Forelimb muscle (tissue), 1 donor: ENCODE results near the gene DPYSL4. TPM values are rescaled to one million over a fixed set of nuclear protein-coding genes. Genes with fewer than 3 reads are reported as not detected.

Source experiments
- DNase-seq: peaks from one replicate; pipeline ENCODE4 v3.0.0-alpha.2; 2013; ENCODE audit warnings: low read depth
- polyA plus RNA-seq: library from polyadenylated mRNA; unstranded; fragments of 120-200 nt; gene quantifications from one replicate; pipeline ENCODE4 v1.2.1, GENCODE V29; 2013; ENCODE audit not compliant: insufficient read length

DPYSL4 gene
- polyA plus RNA-seq, 1 donor: 1.3 TPM

DNA sequence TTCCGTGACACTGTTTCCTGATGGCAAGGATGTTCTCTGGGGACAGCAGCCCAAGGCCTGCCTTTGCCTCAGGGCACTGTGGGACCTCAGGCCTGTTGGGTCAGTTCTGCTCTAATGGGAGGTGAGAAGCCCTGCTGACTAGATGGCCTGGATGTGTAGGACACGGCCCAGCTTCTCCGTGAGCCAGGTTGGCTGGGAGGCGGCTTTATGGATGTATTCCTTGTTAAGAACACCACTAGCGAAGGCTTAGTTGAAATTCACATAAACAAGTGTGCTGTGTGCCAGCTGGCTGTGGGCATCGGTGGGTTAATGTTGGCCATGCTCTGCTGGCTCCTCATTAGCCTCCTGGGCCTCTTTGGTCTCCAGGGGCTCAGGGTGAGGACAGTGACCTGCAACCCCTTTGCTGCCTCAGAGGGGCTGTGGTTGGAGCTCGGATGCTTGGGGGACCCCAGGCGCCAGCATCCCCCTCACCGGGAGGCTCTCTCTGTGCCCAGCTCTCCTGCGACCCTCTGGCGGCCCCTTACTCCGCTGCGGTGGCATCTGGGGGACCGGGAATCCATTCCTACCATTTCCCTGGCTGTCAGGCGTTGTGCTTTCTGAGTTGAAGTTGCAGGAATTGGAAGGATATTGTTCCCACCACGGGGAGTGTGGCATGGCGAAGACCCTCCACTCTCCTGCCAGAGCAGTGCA lies 22.8 kb upstream of the DPYSL4 start:
- DNase-seq: no peak

DNA sequence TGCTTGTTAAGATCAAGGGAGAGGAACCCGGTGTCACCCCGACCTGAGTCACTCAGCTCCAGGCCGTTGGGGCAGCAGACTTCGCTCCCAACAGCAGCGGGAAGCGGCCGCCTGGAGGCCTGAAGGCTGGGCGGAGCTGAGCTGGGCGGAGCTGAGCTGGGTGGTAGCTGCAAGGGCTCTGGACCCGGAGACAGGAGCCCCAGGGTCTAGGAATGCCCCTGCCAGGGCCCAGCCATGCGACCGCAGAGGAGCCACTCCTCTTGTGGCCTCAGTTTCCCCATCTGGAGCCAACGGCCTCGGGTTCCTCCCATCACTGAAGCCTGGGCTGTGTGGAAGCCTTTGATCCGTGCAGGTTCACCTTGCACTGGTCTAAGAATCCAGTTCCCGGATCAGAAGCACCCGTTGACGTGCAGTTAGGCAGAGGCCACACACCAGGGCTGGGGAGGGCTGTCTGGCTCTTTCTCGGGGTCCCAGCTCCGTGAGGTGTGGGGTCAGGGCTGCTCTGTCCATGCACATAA lies 21.9 kb upstream of the DPYSL4 start:
- DNase-seq: no peak

DNA sequence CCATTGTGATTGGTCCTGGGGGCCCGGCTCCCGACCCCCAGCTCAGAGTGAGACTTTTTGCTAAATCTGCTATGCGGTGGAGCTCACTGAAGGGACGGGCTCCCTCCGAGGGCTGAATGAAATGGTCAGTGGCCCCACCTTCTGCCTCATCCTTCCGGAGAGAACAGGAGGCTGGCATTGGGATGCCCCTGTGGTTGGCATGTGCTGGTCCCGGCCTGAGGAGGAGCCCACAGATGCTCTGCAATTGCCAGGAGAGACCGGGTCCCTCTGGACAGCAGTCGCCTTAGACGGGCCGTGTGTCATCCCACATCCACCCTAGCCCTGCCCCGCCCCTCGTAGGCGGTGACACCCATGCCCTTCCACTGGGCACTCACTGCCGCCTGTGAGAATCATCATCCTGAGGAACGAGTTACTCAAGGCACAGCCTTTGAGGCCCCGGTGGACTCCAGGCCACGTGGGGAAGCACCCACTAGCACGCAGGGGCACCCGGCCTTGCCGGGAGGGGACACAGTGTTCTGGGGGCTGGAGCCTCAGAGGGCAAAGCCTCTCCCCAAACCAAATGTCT lies 21.2 kb upstream of the DPYSL4 start:
- DNase-seq: no peak

DNA sequence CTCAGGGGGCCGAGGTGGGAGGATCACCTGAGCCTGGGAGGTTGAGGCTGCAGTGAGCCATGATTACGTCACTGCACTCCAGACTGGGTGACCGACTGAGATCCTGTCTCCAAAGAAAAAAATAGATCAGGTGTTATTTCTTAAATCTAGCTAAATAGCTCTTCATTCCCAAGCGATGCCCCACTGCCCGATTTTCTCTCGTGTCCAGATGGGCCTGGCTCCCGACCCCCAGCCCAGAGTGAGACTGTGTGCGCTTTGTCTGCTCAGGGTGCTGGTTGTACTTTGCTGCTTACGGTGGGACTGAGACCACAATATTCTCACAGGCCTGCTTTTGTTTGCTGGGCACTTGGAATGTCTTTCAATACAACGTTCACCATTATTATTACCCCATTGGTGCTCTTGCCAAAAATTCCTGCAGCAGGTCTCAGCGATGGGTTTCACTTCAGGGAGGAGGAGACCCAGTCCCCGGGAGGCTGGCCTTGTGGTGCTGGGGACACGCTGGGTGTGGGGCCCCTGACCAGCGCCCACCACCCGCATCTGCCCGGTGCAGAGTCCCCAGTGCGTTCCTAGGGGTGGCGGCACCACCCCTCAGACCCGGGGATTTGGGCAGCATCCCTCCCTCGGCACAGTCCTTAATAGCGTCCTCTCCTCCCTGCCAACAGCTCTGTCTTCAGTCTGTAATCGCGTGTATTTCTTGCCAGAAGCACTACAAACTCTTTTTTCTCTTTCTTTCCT lies 20.4 kb upstream of the DPYSL4 start:
- no peak for DNase-seq

DNA sequence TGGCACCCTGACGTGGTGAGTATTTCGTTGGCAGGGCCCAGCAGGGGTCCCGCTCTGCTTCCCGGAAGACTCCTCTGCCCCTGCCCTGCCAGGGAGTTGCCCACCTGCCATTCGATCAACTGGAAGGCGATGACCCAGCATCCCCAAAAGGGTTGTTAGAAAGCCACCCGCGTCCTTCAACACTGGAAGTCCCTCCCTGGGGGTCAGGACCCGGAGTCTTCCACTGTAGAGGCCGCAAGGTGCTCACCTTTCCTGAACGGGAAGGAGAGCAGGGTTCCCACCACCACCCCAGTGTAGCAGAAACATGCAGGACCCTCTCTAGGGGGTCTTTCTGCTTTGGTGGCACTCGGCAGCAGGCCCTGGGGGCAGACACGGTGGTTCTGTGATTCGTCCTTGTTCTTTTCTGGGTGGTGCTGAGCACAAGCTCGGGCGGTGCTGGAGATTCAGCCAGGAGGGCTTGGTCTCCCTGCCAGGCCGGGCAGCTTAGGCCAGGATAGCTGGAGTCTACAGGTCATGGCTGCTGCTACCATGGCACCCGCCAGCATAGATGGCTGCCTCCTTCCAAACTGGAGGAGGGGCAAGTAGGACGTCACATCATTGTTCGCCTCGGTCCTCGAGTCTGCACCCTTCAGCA lies 19.6 kb upstream of the DPYSL4 start:
- DNase-seq: no peak

DNA sequence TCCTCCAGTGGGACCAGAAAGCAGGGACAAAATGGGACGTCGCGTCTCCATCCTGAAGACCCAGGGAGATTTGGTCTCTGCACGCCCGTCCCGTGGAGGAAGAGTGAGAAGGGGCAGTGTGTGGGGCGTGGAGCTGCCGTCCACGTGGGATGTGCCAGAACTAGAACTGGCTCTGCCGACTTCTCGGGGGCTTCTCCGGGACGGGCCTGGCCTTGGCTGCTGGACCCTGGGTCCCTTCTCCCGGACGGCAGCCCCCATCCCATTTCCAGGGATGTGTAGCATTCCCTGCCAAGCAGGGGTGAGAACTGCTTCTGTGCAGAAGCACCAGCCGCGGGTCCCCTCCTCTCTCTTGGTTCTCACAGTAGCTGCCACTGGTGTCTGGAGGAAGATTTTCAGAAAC lies 18.8 kb upstream of the DPYSL4 start:
- DNase-seq: no peak

DNA sequence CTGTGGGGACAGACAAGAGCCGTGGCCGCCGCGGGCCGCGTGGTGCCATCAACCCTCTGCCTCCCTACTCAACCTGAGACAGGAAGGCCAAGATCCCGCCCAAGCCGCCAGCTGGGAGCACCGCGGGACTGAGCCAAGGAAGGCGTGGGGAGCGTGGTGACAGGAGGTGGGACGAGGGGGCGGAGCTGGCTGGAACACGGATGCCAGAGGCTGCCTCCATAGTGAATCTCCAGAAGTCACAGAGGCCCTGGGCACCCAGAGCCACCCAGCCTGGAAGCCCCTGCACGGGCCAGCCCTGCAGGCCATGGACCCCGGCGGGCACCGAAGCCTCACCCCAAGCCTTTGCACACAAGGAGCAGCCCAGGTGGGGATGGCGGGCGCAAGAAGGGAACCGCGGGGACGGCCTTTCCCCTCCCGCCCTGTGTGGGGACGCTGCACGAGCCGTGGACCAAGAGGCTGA lies 18.1 kb upstream of the DPYSL4 start:
- DNase-seq: no peak

DNA sequence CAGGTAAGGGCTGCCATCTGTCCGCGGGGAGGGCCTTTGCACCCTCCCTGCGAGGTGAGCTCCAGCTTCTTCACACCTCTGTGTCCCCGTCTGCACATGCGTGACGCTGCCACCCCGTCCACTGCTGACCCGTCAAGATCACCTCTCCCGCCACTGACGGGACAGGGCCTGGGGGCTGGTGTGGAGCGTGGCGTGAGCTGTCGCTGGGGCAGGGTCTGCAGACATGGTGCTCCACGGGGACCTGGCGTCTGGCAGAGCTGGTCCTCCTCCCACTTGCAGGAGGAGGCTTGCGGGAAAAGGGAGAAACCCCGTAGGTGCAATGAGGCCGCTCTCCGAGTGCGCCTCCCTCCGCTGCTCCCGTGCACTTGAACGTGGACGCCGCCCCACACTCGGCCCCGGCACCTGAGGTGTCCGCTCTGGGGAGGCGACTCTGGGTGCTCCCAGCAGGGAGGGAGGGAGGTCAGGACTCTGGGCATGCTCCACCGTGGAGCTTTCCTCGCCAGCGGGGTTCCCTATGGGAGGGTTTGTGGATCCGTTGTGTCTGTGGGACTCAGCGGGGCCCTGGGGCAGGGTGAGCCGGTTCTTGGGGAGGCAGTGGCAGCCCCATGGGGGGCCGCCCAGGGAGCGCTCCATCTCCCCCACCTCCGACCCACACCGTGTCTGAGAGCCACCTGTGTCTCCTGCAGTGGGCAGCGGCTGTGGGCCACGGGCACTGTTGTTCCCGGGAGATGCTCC lies 17.6 kb upstream of the DPYSL4 start:
- no peak for DNase-seq

DNA sequence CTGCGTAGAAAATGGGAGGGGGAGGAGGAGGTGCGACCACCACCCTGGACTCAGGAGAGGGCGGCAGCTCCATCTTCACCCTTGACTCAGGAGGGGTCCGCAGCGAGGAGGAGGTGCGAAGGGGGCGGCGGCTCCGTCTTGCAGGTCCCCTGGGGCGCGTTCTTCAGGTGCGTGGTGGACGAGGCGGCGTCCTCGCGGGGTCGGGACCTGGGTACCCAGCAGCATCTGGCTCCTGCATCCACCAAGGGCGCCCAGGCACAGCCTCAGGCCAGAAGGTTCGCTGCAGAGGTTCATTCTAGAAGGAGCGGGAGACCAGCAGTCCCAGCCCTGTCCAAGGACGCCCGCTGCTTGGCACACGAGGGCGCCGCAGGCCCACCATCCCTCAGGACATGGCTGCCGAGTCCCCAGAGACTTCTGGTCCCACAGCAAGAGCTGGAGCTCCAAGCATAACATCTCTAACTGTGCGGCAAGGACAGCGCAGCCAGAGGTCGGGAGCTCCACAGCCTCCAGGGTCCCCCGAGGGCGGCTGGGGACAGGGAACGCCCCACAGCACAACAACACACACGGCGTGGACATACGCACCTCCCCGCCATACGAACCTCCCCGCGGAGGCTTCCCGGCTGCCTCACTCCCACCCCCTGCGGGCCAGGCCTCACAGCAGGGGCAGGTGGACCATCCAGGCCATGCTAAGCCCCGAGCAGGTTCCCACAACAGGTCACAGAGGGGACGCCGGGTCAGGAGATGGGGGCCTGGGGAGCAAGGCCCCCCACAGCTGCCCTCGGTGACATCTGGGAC lies 16.8 kb upstream of the DPYSL4 start:
- DNase-seq: no peak

DNA sequence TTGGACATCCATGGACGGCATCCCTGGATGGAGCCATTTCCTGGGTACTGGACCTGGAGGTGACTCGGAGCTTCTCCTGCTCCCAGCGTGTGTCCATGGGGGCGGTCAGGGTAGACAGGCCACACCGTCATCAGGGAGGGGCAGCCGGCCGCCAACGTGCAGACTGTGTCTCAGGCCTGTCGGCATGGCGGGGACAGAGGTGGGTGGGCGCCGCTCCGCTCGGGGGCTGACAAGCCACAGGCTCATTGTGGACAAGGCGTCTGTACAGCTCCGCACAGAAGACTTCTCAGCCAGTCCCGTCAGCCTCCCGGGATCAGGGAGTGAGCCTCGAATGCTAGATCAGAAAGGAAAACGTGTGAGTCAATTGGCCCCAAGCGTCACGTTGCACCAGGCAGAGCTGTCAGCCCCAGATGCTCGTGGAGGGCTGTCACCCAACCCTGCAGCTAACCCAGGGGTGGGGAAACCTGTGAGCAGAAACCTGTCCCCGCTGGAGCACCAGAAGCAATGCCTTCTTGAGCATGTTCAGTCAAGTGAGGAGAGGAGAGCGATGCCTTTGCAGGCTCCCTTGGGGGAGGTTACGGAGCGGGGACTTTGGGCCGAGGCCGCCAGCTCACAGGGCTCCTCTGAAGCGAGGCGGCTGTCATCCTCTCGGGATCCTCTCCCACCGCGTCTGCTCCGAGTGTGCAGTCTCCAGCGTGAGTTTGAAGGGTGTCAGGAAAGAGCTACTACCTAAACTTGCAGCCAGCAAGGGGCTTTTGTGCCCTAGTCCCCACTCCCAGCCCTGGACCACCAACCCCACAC lies 16.0 kb upstream of the DPYSL4 start:
- DNase-seq: no peak

DNA sequence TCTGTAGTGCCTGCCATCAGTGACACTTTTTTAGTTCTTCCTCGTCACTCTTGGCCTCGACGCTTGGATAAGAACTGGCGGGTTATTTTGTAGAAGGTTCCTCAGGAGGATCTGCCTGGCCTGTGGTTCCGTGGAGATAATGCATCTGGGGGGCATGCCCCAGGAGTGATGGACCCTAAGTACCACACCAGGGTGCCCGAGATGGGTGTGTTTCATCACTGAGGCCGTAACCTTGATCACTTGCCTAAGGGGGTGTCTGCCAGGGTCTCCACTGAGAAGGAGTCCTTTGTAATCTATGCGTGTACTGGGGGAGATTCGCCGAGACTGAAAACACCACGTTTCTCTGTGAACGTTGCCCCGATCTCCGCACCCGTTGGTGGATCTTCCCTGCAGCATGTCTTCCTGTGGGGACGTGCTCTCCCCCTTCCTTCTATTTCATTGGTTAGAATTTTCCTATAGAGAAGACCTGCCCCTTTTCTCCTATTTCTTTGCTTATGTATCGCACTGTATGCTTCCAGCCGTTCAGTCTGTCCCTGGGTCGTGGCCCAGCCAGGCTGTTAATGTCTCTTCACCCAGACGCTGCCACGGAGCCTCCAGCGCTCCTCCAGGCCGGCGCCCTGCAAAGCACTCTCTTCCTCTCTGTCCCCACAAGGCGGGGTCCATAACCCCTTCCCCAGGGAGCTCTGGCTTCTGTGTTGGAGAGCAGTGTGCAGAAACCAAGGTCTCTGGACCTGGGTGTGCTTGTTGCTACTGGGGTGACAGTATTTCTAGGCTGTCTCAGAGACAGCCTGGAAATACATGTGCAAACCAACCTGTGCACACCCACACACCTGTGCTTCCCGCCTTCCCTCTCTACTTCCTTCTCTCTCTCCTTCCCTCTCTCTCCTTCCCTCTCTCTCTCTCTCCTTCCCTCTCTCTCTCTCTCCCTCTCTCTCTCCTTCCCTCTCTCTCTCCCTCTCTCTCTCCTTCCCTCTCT lies 14.4 kb upstream of the DPYSL4 start:
- no peak for DNase-seq

DNA sequence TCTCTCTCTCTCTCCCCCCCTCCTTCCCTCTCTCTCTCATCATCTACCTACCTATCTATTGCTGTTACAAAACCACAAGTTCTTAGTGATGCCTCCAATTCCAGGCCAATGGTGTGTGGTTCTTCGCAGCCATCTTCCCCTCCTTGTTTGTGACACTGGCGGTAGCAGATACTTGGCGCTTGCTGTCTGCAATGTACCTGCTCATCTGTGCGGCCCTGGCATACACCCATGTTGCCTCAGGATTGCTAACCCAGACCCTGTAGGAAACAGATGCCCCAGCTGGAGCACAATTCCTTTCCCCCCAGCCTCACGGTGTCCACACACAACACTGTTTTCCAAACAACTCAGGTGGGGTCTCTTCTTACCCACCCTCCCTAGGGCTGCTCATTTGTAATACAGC lies 13.6 kb upstream of the DPYSL4 start:
- no peak for DNase-seq

DNA sequence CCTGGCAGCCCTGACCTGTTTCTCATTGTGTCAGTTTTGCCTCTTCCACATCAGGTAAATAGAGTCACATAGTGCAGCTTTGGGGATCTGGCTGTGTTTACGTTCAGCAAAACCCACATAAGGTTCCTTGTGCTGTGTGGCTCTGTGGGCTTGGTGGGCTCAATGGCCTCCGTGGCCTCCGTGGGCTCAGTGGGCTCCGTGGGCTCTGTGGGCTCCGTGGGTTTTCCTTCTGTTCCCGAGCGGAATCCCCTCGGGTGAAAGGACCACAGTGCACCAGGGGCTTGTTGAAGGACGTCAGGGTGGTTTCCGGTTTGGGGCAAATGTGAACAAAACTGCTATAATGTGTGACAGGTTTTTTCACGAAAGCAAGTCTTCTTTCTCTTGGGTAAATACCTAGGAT lies 12.5 kb upstream of the DPYSL4 start:
- no peak for DNase-seq

DNA sequence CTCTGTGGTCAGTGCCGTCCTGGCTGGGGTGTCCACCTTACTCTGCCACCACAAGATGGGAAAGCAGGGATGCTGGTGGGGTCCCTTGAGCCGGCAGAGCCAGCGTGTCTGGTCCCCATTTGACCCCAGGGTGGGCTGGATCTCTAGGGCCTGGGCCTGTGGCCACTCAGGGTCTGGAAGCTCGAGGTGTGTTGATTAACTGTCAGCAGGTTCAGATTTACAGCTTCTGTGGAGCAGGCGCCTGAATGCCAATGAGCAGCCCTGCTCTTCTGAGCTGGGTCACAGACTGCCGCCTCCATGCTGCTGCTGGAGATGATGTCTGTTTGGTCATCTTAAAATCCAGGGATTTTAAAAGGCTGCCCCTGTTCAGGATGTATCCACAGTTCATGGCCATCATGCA lies 11.3 kb upstream of the DPYSL4 start:
- no peak for DNase-seq

DNA sequence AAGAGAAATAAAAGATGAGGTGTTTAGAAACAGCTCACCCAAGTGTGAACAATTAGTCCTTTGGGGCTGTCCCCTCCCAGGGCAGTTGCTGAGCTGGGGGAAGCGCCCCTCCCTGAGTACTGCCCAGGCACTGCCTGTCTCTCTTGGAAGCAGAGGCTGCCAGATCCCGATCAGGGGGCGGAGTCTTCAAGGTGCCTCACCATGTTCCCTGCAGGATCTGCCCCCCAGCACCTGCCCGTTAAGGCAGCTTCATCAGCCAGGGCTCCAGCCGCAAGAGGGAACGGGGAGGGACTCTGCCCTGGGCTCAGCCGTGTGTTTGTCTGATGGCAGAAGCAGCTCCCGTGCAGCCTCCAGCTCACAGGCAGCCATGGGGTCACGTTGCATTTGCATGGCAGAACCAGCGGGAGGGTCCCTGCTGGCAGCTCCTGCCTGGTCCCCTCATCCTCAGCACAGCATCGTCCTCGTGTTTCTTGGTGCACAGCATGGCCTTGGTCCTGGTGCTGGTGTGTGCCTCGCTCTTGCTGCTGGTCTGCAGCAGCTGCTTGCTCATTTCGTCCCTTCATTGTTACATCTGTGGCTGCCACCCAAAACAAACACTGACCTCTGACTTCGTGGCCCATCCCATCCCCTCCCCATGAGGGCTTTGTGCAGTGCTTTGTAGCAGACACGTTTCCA lies 10.7 kb upstream of the DPYSL4 start:
- no peak for DNase-seq

DNA sequence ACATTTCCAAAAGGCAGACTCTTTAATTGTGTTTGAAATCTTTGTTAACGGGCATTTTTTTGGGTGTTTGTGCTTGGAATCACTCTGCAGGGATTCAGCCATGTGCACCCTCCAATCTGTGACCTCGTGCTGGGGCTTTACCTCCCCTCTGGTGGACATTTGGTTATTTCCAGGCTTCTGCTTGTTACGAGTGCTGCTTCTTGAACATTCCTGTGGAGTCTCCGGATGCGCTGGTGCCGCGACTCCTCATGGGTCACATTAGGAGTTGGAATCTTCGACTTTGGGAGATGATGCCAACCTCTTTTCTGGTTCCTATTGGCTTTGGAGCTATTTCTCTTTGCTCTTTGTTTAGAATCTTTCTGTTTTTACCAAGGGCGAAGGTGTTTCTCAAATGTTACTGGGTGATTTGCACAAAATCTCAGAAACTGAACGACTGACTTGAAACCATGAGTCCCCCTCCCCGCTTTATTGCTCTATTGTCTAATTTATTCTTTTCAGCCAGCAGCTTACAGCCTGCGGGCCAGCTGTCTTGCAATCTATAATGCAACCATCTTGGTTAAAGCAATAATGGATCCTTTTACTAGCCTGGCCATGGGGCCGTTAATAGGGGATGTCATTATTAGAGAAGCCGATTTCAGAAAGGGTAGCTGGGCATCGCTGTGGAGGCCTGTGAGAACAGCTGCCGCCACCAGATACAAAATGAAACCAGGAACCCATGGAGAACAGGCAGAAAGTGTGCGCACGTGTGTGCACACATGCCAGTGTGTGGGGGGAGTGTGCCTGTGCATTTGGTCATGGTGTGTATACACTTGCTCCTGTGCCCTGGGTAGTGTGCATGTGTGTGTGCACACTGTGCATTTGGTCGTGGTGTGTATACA lies 9.9 kb upstream of the DPYSL4 start:
- no peak for DNase-seq

DNA sequence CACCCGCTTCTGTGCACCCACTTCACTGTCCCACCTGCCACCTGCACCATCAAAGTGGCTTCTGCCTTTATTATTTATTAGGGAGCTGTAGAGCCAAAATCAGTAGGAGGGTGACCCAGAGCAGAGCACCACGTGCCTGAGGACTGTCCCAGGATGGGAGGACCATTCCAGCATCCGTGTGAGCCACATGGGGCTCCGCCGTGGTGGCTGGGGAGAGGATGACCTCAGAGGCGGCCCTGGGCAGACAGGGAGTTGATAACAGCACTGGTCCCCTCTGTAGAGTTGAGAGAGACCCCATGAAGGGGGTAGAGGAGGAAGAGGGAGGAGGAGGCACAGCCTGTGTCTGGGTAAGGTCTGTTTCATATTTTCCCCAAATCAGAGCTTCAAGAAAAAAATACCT lies 8.7 kb upstream of the DPYSL4 start:
- no peak for DNase-seq
